Measurements from ENCODE around the gene SLC49A3. TPM values are rescaled to one million over a fixed set of nuclear protein-coding genes. Genes with fewer than 3 reads are reported as not detected.

SLC49A3 gene
- total and polyA plus RNA-seq, 2 of the 13 experiments (the other 11 are each of a cell fraction or from before 2014, with no cell fraction given), result 0.07 to 0.17 TPM

DNA sequence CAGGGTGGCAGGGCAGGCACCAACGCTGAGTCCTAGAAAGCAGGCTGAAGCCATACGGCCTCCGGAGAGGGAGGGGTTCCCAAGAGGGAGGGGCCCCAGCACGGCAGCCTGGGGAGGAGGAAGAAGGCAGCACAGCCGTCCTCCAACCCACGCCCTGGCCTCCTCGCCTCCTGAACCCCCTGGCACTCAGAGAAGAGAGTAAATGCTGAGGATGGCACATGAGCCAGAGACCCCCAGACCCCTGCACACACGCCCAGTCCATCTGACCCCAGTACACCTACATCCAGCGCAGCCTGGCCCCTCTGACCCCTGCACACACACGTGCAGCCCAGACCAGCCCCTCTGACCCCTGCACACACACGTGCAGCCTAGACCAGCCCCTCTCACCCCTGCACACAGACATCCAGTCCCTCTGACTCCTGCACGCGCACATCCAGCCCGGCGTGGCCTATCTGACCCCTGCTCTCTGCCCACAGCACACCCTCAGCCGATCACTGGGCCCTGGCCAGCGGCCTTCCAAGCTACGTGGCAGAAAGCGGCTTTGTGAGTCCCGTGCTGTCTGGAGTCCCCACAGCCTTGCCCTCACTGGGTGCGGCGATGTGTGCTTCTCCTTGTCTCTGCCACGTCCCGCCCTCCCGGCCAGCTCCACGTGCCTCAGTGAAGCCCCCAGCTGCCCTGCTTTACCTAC lies 33.3 kb downstream of the SLC49A3 start (continued):
- TF ChIP-seq, protein P1, sequence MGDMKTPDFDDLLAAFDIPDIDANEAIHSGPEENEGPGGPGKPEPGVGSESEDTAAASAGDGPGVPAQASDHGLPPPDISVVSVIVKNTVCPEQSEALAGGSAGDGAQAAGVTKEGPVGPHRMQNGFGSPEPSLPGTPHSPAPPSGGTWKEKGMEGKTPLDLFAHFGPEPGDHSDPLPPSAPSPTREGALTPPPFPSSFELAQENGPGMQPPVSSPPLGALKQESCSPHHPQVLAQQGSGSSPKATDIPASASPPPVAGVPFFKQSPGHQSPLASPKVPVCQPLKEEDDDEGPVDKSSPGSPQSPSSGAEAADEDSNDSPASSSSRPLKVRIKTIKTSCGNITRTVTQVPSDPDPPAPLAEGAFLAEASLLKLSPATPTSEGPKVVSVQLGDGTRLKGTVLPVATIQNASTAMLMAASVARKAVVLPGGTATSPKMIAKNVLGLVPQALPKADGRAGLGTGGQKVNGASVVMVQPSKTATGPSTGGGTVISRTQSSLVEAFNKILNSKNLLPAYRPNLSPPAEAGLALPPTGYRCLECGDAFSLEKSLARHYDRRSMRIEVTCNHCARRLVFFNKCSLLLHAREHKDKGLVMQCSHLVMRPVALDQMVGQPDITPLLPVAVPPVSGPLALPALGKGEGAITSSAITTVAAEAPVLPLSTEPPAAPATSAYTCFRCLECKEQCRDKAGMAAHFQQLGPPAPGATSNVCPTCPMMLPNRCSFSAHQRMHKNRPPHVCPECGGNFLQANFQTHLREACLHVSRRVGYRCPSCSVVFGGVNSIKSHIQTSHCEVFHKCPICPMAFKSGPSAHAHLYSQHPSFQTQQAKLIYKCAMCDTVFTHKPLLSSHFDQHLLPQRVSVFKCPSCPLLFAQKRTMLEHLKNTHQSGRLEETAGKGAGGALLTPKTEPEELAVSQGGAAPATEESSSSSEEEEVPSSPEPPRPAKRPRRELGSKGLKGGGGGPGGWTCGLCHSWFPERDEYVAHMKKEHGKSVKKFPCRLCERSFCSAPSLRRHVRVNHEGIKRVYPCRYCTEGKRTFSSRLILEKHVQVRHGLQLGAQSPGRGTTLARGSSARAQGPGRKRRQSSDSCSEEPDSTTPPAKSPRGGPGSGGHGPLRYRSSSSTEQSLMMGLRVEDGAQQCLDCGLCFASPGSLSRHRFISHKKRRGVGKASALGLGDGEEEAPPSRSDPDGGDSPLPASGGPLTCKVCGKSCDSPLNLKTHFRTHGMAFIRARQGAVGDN (CRISPR knock-in tag; IDR thresholded peaks at IDR 0.05), result peak; percentile 83
- 0 out of 2 replicates have a peak, but pooled peaks have one; percentile 39 for TF ChIP-seq MTA1 (CRISPR knock-in tag; IDR thresholded peaks at IDR 0.05; ENCODE audit: borderline replicate concordance)
- TF ChIP-seq RNF2 (conservative IDR thresholded peaks at IDR 0.05; ENCODE audit: low read depth), result peak; percentile 46; the same call in 1 of the 2 replicates
- no peak for TF ChIP-seq ZNF496 (CRISPR knock-in tag; IDR thresholded peaks at IDR 0.05; ENCODE audit: insufficient replicate concordance)
- TF ChIP-seq SALL1 (CRISPR knock-in tag; IDR thresholded peaks at IDR 0.05), result peak; percentile 49
- peak; percentile 39; the same call in 1 of the 2 replicates for TF ChIP-seq NR2F6 (IDR thresholded peaks at IDR 0.05)
- peak; percentile 75 for TF ChIP-seq NR2F6 (CRISPR knock-in tag; IDR thresholded peaks at IDR 0.05)
- TF ChIP-seq, protein P2, sequence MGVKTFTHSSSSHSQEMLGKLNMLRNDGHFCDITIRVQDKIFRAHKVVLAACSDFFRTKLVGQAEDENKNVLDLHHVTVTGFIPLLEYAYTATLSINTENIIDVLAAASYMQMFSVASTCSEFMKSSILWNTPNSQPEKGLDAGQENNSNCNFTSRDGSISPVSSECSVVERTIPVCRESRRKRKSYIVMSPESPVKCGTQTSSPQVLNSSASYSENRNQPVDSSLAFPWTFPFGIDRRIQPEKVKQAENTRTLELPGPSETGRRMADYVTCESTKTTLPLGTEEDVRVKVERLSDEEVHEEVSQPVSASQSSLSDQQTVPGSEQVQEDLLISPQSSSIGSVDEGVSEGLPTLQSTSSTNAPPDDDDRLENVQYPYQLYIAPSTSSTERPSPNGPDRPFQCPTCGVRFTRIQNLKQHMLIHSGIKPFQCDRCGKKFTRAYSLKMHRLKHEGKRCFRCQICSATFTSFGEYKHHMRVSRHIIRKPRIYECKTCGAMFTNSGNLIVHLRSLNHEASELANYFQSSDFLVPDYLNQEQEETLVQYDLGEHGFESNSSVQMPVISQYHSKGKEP (CRISPR knock-in tag; IDR thresholded peaks at IDR 0.05), result no peak
- TF ChIP-seq, protein P3, sequence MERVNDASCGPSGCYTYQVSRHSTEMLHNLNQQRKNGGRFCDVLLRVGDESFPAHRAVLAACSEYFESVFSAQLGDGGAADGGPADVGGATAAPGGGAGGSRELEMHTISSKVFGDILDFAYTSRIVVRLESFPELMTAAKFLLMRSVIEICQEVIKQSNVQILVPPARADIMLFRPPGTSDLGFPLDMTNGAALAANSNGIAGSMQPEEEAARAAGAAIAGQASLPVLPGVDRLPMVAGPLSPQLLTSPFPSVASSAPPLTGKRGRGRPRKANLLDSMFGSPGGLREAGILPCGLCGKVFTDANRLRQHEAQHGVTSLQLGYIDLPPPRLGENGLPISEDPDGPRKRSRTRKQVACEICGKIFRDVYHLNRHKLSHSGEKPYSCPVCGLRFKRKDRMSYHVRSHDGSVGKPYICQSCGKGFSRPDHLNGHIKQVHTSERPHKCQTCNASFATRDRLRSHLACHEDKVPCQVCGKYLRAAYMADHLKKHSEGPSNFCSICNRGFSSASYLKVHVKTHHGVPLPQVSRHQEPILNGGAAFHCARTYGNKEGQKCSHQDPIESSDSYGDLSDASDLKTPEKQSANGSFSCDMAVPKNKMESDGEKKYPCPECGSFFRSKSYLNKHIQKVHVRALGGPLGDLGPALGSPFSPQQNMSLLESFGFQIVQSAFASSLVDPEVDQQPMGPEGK (CRISPR knock-in tag; IDR thresholded peaks at IDR 0.05), result peak; percentile 41; the same call in 1 of the 2 replicates
